NOMO-1 (cell line): ENCODE results near the gene ANKRD44.

Experiments used
- DNase-seq, 2 experiments: peaks; one replicate each; lab custom pipeline; 2025; ENCODE audit not compliant: unreplicated experiment in 2 of 2; lab: John Stamatoyannopoulos, UW

The ANKRD44 gene

GRCh38 chr2:197191177-197191939, 119.2 kb downstream of the ANKRD44 start:
- peak in 1 of 2 experiments; percentile 39 for DNase-seq

GRCh38 chr2:197190100-197190432, 120.5 kb downstream of the ANKRD44 start:
- no peak for DNase-seq

GRCh38 chr2:197189426-197190099, 121.0 kb downstream of the ANKRD44 start:
- no peak for DNase-seq

- no peak for DNase-seq
Measured at GRCh38 chr2:197185676-197186075, 124.9 kb downstream of the ANKRD44 start.

- no peak for DNase-seq
Measured at GRCh38 chr2:197184959-197185586, 125.5 kb downstream of the ANKRD44 start.

DNA sequence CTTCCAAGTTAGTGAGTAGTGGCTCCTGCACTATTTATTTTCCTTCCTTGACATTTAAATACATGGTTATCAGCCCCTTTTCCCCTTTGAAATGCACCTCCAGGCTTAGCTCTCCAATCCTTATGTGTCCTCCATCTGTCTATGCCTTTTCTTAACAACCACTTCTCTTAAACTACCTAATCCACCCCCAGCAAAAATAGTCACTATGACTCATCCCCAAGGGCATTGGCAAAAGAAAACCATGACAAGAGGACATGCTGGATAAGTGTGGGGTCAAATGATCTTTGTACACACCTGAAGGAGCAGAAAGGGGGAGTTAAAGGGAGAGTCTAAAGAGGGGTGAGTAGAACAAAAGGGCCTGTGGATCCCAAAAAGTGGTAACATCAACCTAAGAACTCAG, 127.2 kb downstream of the ANKRD44 start:
- DNase-seq, result no peak

DNA sequence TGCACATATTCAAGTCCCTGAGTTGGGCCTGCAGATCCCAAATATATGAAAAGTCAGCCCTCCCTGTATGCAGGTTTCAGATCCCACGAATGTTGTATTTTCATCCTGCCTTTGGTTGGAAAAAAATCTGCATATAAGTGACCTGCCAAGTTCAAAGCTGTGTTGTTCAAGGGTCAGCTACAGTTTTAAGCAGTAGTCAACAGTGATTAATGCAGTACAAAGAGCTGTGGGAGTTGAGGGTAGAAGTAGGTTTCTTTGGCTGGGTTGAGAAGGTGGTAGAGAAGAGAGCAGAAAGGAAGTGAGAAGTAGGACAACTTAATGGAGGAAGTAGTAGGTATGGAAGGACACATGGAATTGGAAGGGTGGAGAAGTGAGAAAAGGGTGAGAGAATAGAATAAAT, 127.9 kb downstream of the ANKRD44 start:
- no peak for DNase-seq

DNA sequence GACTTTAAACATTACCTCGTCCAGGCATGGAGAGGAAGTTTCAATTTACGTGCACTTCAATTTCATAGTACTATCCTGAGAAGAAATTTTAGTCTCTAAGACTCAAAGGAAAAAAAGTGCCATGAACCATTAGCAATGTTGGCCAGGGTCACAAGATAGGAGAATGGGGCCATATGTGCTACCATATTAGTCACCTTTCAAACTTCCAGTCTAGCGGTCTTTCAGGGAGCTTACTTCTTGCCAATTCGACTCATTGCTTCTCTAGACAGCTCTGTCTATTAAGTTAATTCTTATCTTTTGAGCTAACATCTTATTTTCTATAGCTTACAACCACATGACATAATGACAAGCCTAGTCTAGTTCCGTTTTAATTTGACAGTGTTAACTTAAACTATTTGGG, 129.1 kb downstream of the ANKRD44 start:
- DNase-seq, result no peak

DNA sequence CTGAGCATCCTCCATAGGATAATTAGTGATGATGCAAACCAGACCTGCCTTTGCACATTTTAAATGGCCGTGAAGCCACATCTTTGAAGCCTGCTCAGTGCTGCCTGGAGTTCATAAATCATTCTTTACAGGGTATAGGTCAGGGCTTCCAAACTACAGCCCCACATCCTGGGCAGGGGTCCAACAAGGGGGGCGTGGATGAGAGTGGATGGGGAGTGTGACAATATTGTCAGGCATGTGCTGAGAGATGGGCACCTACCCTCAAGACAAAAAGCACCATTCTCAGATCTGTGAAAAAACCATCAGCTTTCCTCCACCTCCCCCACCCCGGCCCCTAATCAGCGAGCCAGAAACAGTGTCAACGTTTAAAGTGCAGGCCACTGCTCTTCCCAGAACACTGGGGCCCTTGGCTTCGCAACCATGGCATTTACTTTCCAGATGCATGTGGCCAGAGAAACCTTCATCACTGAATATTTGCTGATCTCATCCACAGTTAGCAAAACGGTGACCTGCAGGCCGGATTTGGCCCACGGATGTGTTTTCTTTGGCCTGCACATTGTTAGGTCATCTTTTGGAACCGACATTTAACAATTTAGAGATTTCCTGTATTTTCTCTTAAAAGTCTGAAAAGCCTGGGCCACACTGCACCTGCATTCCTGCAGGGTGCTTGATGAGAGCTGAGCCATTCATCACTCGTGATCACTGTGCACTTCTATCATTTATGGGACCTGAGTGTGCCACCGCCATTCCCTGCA, 130.7 kb downstream of the ANKRD44 start:
- DNase-seq, result no peak

GRCh38 chr2:197176522-197176921, 134.1 kb downstream of the ANKRD44 start:
- DNase-seq, result no peak

GRCh38 chr2:197174539-197175094, 136.0 kb downstream of the ANKRD44 start:
- DNase-seq, result no peak

DNA sequence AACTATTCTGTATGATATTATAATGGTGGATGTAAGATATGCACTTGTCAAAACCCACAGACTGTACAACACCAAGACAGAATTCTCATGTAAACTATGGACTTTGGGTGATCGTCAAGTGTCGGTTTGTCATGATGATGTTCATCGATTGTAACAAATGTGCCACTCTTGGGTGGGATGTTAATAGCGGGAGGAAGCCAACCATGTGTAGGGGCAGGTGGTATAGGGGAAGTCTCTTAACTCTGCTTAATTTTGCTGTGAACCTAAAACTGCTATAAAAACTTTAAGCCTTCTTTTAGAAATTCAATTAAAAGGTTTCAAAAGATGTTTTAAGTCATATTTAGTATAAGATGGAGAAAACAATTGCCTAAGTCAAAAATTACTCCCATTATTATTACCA, 139.0 kb downstream of the ANKRD44 start:
- DNase-seq, result no peak

GRCh38 chr2:197170208-197170607, 140.4 kb downstream of the ANKRD44 start:
- DNase-seq, result no peak

DNA sequence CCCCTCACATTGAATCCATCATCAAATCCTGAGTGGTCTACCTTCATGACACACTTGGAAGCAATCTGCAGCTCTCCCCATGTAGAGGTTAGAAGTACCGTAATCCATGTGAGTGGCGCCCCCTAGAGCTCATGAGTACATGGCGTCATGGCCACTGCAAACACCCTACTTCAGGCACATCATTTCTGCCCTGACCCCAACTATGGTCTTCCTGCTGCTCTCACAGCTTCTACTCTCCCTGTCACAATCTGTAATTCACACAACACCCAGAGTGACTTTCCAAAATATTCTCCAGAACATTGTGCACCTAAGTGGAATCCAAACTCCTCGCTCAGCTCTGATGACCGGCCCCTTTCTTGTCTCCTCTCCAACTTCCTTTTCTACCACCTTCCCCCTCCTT, 141.9 kb downstream of the ANKRD44 start:
- peak; percentile 42 to 60 for DNase-seq

GRCh38 chr2:197167608-197168314, 142.8 kb downstream of the ANKRD44 start:
- DNase-seq, result no peak

DNA sequence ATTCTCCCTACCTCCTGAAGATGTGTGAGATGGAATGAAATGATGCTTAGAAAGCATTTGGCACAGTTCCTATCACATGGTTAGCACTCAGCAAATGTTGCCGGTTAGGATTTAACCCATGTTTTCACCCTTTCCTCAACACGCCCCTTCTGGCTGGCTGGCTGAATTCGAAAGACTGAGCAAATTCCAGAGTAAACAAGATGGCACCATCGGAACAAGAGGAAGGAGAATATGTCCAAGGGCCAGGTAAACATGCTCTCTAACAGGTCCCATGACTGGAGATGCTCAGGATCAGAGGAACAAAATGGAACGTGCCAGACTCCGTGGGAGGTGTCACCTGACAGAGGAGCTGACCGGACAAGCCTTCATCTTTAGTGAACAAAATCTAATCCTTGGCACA, 145.6 kb downstream of the ANKRD44 start:
- no peak for DNase-seq

GRCh38 chr2:197164141-197164754, 146.3 kb downstream of the ANKRD44 start:
- DNase-seq, result no peak

- DNase-seq, result no peak
Measured at GRCh38 chr2:197163712-197164140, 146.9 kb downstream of the ANKRD44 start.

- DNase-seq, result no peak
Measured at GRCh38 chr2:197161774-197162173, 148.8 kb downstream of the ANKRD44 start.

GRCh38 chr2:197159661-197160211, 150.8 kb downstream of the ANKRD44 start:
- DNase-seq, result peak in 1 of 2 experiments; percentile 16
